CD4-positive, alpha-beta T cell treated with Interleukin-17A for 1 hour (primary cell): ENCODE results near the gene SYS1.

Source experiments
- DNase-seq: peaks from one replicate; pipeline ENCODE4 v3.0.0-alpha.2; 2020

Gene SYS1

DNA sequence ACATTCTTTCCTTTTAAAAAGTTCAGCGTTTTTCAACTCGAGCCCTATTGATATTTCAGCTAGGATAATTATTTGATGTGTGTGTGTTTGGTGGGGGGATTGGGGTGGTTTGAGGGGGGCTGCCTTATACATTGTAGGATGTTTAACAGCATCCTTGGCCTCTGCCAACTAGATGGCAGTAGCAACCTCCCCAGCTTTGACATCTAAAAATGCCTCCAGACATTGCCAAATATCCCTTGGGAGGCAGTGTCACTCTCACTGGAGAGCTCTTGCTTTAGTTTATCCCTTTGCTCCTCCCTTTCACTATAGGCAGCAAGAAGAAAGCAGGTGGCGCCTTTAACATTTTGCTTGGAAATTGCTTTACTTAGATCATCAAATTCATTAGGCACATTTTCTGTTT, 29.8 kb downstream of the SYS1 start:
- no peak for DNase-seq

DNA sequence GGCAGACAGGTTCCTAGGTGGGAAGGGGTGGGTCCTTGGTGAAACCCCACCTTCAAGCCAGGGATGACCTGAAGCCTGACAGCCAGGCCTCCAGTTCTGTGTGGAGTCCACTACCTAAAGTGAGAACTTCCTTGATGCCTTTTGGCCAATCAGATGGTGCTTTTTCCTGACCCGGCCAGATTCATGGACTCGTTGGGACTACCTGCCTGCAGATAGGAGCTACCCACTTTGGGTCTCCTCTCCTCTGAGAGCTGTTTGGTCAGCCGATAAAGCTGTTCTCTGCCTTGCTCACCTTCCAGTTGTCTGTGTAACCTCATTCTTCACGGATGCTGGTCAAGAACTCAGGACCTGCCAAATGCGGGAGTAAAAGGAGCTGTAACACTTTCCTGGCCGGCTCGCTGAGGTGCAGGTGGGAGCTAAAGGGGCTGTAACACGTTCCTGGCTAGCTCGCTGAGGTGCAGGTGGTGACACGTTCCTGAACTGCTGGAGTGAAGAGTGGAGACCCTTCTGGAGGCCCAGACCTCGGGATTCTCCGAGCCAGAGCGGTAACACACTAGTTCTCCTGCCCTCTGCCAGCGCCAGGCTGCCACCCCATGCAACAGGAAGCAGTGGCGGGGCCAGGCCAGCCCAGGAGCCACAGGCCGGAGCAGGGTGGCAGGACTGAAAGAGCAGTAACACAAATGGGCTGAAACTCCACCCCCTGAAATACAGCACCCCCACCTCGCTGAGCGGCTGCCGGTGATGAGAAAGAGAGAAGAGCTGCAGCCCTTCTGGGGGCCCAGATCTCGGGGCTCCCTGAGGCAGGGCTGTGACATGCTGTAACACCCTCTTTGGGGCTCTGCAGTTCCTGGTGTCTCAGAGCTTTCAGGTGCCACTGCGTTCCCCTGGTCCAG, 31.5 kb downstream of the SYS1 start:
- DNase-seq, result no peak

DNA sequence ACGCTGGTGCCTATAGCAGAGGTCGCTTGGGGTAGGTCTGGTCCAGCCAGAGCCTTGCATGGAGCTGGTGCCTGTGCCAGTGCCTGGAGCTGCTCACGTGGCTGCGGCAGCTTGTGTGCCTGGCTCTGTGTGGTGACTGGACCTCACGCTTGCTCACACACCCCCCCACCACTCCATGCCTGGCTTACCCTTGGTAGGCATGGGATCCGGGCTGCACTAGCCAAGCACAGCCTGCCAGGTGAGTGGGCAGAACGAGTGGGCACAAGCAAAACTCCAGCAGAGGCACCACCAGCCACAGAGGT, 32.1 kb downstream of the SYS1 start:
- no peak for DNase-seq

DNA sequence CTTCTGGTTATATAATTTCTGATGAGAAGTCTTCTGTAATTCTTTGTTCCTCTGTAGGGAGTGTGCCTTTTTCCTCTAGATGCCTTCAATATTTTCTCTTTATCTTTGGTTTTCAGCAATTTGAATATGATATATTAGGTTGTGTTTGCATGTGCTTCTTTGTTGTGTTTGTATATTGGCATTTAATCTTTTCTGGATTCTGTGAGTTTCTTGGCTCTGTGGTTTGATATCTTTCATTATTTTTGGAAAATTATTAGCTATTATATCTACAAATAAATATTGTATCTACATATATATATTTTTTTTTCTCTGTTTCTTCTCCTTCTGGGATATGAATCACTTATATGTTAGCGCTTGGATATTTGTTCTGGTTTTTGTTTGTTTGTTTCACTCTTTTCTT, 36.1 kb downstream of the SYS1 start:
- no peak for DNase-seq

DNA sequence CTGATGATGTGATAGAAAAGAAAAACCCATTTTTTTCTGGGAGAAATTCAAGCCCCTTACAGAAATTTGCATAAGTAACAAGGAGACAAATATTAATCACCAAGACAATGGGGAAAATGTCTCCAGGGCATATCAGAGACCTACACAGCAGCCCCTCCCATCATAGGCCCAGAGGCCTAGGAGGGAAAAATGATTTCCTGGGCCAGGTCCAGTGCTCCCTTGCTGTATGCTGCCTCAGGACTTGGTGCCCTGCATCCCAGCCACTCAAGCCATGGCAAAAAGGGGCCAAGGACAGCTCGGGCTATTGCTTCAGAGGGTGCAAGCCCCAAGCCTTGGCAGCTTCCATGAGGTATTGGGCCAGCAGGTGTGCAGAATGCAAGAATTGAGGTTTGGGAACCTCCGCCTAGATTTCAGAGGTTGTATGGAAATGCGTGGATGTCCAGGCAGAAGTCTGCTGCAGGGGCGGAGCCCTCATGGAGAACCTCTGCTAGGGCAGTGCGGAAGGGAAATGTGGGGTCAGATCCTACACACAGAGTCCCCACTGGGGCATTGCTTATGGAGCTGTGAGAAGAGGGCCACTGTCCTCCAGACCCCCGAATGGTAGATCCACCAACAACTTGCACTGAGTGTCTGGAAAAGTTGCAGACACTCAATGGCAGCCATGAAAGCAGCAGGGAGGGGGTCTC, 37.5 kb downstream of the SYS1 start:
- DNase-seq, result no peak

DNA sequence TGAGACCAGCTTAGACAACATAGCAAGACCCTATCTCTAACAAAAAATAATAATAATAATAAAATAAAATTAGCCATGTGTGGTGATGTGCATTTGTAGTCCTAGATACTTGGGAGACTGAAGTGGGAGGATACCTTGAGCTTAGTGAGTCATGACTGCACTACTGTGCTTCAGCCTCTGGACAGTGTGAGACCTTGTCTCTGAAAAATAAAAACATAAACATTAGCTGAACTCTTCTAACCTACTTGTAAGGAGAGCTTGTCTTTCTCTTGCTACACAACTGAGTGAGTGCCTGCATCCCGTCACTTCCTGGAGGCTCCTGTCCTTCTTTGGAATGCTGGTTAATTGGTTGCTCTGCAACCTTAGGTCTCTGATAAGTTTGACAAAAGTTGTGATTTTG, 40.0 kb downstream of the SYS1 start:
- DNase-seq, result no peak

DNA sequence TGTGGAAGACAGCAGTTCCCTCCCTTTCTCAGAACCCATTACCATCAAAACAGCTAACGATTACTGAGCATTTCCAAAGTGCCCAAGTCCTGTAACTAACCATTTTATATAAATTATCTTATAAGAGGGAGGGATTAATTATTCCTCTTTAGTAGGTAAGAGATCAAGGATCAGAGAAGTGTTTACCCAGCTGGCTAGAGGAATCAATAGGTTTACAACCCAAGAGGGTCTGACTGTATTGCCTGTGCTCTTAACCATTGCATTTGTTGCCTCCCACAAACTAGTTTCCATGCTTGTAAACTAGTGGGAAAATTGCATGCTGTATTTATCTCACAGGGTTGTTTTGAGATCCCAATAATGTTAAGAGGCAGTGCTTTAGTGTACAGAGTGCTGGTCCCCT, 41.5 kb downstream of the SYS1 start:
- DNase-seq, result no peak

DNA sequence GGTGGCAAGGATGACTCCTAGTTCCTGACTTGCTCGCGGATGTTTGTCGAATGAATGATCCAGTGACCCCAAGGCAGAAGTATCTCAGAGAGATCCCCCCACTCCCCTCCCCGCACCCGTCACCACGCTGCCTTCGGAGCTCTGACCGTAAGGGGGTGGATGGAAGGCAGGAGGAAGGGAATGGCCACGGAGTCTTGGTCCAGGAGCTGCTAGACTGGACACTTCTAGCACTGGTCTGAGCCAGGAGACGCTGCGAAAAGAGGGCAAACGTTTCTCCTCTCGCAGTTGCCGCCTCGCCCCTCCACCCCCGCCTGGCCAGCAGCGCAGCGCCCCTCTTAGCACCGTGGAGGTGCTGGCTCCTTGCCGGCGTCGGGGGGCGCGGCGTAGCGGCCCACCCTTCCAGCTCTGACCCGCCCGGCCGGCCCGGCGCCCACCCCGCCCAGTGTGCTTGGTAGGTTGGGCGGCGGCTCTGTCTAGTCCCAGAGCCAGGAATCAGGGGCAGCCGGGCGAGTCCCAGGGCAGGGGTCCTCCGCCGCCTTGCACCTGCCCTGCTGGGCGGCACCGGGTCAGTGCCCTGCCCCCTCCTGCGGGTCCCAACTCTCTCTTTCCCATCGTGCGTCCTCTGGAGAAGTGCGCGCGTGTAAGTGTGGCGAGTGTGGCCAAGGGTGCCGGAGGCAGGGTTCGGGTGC, 42.8 kb downstream of the SYS1 start:
- no peak for DNase-seq

DNA sequence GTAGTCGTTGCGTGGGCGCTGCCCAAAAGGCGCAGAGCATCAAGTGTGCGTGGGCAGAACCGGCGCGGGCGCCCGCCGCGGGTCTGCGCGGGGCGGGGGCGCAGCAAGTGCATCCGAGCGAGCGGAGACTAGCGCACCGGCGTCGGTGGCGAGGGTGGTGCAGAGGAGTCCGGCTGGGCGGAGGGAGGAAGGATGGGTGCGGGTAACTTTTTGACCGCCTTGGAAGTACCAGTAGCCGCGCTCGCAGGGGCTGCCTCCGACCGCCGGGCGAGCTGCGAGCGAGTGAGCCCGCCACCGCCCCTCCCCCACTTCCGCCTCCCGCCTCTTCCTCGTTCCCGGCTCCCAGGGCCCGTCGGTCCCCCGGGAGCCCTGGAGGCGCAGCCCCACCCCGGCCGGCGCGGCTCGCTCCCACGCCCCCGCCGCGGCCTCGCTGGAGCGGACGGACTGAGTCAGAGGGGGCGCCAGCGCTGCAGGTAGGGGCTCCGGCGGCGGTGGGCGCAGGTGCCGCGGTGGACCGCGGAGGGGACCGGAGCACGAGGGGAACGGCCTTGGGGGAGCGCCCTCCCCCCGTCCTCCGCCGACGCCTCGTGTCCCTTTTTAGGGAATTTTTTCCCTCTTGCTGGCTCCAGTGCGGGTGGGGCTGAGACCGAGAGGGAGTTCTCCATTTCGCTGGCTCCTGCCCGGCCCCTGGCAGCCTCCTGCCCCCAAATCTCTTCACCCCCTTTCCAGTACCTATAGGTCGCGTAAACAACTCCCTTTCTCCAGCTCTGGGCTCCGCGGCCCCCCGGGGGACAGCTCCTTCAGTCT, 43.5 kb downstream of the SYS1 start:
- peak; percentile 36 for DNase-seq

DNA sequence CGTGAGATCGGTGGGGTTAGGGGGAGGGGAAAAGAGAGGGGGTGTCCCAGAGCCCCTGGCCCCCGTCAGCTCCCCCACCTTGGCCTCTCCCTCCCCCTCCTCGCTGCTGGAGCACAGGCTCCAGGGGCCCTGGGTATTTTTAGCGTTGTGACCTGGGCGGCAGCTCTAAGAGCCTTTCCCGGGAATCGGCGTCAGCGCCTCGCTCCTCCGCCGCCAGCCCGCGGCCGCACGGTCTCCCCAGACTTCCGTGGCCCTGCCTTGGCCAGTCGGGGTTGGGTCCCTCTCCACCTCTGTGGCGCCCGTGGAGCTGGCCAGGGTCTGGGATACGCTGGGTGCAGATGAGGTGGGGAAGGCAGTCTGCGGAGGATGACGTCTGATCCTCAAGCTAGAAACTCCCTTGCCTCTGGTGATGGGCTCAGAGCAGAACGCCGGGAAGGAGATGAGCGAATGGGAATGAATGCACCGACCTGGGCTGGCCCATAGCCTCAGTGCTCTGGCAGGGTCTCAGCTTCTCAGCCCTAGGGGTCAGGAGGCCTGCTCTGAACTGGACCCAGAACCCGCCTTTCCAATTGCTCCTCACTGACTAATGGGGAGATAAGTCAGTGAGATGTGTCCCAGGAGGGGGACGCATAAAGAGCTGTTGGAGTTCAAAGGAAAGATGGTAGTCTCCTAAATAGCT, 44.2 kb downstream of the SYS1 start:
- DNase-seq, result no peak

DNA sequence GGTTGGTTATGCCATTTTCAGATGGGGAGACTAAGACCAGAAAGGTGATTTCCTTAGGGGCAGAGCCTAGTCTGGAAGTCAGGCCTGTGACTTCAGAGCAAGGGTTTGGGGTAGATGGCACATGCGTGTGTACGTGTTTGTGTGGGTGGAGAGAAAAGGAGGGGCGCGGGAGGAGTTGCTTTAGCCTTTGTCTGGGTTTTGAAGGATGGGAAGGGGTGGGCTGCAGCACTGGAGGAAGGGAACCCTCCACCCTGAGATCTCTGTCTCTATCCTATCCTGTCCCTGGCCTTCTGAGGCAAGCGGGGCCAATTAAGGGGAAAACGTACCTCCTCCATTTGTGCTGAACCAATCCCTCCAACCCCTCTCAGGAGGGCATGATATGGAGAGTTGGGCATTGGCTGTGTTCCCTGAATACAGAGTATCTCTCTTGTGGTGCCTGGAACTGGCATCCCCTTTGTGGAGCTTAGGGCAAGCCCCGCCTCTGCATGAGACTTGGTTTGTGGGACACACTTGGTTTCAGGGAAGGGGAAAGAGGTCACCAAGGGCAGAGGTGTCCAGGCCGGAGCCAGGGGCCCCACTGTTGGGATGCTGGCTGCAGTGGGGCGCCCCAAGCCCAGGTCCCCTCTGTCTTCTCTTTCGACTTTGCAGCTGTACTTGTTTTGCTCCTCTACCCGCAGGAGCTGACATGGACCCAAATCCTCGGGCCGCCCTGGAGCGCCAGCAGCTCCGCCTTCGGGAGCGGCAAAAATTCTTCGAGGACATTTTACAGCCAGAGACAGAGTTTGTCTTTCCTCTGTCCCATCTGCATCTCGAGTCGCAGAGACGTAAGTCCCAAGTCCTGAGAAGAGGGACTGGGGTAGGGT, 45.1 kb downstream of the SYS1 start, which contains the start of gene DBNDD2:
DBNDD2 (plus strand) TSS at position 507 of the 863 bp plus-strand sequence; CDS start at position 686, 179 bp downstream.
- DNase-seq, result no peak

DNA sequence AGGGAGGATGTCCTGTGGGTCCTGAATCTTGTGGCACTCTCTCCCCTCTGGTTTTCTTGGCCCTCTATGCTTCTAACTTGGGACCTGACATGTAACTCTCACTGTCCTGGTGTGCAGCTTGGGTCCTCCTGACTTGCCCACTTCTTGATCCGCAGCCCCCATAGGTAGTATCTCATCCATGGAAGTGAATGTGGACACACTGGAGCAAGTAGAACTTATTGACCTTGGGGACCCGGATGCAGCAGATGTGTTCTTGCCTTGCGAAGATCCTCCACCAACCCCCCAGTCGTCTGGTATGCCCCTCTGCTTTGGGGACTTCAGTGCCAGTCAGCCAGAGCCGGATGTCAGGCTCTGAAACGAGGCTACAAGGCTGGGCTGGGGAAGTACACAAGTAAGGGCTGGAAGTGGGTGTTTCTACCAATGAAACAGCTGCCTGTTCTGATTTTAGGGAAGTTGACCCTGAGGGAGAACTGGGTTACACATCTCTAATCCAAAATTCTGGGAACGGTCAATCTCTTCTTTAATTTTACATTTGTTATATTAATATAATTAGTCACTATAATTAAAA, 45.8 kb downstream of the SYS1 start:
- DNase-seq, result no peak

DNA sequence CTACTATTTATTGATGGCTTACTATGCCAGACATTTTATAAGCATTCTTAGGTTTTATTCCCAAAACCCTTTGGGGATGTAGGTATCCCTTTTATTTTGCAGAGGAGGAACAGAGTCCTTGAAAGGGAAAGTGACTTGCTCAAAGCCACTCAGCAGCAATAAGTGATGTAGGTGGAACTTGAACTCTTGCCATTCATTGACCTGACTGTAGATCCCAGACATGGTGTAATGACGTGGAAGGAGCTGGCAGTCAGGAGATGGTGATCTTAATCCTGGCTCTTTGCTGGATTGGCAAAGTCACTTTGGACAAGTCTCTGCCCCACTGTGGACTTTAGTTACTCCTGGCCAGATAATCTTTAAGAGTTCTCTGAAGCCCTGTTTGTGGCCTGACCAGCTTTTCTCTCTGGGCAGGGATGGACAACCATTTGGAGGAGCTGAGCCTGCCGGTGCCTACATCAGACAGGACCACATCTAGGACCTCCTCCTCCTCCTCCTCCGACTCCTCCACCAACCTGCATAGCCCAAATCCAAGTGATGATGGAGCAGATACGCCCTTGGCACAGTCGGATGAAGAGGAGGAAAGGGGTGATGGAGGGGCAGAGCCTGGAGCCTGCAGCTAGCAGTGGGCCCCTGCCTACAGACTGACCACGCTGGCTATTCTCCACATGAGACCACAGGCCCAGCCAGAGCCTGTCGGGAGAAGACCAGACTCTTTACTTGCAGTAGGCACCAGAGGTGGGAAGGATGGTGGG, 46.7 kb downstream of the SYS1 start:
- DNase-seq, result no peak

DNA sequence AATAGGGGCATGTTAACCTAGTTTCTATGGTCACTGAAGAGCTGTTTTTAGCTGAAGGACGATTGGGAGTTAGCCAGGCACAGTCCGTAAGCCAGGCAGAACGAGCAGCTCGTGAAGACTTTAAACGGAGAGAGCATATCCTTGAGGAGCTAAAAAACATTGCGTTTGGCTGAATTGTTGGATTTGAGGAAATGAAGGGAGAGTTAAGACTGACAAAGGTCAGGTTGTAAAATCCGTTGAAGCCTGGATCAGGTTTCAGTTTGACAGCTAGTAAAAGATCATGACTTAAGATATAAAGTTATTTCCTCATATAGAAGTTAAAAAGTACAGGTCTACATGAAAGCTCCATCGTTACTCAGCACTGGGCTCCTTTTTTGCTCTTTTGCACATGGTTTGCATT, 47.9 kb downstream of the SYS1 start:
- DNase-seq, result no peak

DNA sequence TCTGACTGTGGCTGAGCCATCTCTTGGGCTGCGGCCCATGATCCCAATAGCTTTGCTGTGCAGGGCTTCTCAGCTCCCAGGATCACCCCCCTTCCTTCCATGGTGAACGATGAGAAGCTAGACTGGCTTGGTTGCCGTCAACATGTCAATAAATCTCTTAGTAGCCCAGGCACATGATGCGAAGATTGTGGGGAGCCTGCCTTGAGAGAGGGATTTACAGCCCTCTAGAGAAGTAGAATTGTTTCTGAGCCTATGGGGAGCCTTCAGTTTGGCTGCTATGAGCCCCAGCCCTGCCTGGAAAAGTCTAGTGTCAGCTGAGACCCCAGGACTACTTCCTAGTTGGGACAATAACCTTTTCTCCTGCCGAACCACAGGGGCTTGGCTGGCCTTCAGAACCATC, 49.7 kb downstream of the SYS1 start:
- DNase-seq, result no peak

DNA sequence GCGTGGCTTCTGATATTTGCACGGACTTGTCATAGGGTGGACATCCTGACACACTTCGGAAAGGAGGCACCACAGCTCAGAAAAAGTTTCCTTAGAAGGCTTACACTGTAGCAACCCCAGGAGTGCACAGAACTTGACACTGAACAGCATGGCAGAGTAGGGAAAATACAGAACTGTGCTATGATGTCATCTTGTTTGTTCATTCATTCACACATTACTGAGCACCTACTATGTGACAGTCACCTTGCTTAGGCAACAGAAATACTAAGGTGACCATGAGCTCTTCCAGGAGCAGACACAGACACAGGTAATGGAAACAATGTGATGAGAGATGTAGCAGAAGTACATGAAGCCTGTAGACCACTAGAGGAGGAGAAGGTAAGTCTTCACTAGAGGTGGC, 50.5 kb downstream of the SYS1 start:
- DNase-seq, result no peak

DNA sequence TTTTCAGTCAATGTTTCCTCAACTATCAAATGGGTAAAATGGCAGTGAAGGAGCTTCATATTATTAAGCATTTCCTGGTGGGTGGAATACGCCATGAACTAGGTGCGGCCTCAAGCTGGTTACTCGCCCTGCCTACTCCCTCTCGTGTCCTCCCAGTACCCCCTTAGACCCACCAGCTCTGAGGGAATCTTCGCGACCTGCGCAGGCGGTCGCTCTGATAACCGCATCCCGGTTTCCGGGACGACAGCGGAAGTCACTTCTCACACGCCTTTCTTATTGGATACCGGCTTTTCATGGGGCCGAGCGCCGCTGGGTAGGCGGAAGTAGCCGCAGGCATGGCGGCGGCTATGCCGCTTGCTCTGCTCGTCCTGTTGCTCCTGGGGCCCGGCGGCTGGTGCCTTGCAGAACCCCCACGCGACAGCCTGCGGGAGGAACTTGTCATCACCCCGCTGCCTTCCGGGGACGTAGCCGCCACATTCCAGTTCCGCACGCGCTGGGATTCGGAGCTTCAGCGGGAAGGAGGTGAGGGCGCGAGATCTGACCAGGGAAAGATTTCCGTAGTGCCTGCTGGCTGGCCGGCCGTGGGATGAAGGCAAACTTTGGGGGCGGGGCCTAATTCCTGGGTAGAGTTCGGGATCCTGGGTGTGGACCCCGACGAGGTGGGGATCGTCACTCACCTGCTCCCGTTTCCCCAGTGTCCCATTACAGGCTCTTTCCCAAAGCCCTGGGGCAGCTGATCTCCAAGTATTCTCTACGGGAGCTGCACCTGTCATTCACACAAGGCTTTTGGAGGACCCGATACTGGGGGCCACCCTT, 53.1 kb downstream of the SYS1 start, which contains the start of gene PIGT:
PIGT (plus strand) TSS at position 320 of the 816 bp plus-strand sequence; CDS start at position 336, 16 bp downstream.
- DNase-seq, result peak; percentile 92

DNA sequence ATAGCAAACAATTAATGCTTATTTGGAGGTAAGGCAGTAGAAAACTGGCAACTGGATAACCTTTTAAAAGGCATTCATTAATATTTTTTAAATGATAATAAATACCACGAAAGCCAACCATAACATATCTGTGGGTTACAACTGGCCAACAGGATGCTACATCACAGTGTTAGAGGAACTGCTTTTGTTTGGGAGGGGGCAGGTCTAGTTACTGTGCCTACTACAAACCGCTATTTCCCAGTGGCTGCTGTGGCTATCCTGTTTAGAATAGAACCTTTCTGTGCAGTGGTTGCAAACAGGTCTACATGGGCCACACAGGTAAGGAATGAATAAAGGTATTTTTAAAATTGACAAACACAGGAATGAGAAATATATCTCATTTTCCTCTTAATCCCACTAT, 54.0 kb downstream of the SYS1 start:
- no peak for DNase-seq
